Activated effector memory CD4-positive, alpha-beta T cell treated with Interleukin-2 at 50 U/mL for 16 hours (primary cell): ENCODE data around the gene RPTN.

Source experiments
- DNase-seq: peaks from one replicate; pipeline ENCODE4 v3.0.0-alpha.2; 2020

Gene RPTN

GRCh38 chr1:152159144-152159543 is at the start of gene RPTN:
Gene RPTN, minus strand, starts transcription at chr1:152159228. Its CDS starts 1,339 bp downstream, at chr1:152157889.
- DNase-seq: no peak

- no peak for DNase-seq
These were observed 40.0 kb upstream of the RPTN start for GRCh38 chr1:152198982-152199381.

- no peak for DNase-seq
These were observed 38.4 kb upstream of the RPTN start for GRCh38 chr1:152197361-152197941.

GRCh38 chr1:152191711-152192110 is 32.7 kb upstream of the RPTN start:
- DNase-seq: no peak

GRCh38 chr1:152191260-152191659 is 32.2 kb upstream of the RPTN start:
- no peak for DNase-seq

- DNase-seq: no peak
These were observed 31.6 kb upstream of the RPTN start for GRCh38 chr1:152190589-152190988.

GRCh38 chr1:152189657-152190442 is 30.8 kb upstream of the RPTN start:
- peak; percentile 56 for DNase-seq

- peak; percentile 67 for DNase-seq
These were observed 29.9 kb upstream of the RPTN start for GRCh38 chr1:152188673-152189591.

GRCh38 chr1:152186556-152187285 is 27.7 kb upstream of the RPTN start:
- DNase-seq: no peak

- no peak for DNase-seq
These were observed 26.7 kb upstream of the RPTN start for GRCh38 chr1:152185544-152186391.

- DNase-seq: no peak
These were observed 23.9 kb upstream of the RPTN start for GRCh38 chr1:152182944-152183361.

GRCh38 chr1:152182431-152182830 is 23.4 kb upstream of the RPTN start:
- no peak for DNase-seq

- DNase-seq: no peak
These were observed 20.5 kb upstream of the RPTN start for GRCh38 chr1:152179566-152179965.

- no peak for DNase-seq
These were observed 11.4 kb upstream of the RPTN start for GRCh38 chr1:152170287-152170905.

GRCh38 chr1:152169366-152170025 is 10.5 kb upstream of the RPTN start:
- DNase-seq: no peak

- no peak for DNase-seq
These were observed 9.5 kb upstream of the RPTN start for GRCh38 chr1:152168535-152168868.

- DNase-seq: no peak
These were observed 9.0 kb upstream of the RPTN start for GRCh38 chr1:152167835-152168534.

- DNase-seq: no peak
These were observed 7.9 kb upstream of the RPTN start for GRCh38 chr1:152166966-152167365.

GRCh38 chr1:152165286-152166077 is 6.5 kb upstream of the RPTN start:
- no peak for DNase-seq
